NOMO-1 treated with dmso at 0.1 percent for 144 hours (cell line): Measurements from ENCODE around the gene DPYSL3.

ENCODE experiments used
- DNase-seq: peaks from one replicate; lab custom pipeline; 2025; ENCODE audit not compliant: unreplicated experiment; lab: John Stamatoyannopoulos, UW

Gene DPYSL3

DNA sequence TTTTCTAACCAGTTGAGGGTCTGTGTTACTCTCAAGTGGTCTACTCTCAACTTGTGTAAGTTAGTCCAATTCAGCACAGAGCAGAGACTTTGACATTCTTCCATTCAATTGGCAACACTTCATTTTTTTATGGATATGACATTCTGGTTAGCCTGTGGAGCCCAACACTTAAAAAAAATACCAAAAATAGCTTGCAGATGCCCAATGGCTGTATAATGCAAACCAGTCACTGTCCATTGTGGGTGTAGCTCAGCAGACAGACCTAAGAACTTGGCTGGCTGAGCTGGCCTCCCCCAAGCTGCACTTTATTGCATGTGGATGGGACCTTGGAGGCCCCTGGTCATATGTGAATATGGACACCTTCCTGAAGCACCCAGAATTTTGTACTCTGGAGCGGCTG is 103.2 kb downstream of the DPYSL3 start:
- DNase-seq, result no peak

DNA sequence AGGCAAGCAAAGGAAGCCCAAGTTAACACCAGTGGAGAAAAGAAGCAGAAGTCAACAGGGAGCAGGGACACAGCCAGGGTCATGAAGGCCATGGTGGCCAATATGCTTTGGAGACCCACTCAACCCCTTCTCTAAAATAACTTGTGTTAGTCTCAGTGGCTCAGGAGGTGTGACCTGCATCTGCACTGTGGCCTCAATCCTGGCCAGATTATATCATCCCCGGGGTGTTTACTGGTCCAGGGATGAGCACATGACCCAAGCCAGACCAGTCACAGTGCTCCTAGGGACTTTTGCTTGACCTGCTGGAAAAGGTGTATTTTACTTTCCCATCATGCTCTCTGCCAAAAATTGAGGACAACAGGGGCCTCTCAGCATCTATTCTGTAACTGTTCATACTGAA is 105.2 kb downstream of the DPYSL3 start:
- DNase-seq, result no peak

DNA sequence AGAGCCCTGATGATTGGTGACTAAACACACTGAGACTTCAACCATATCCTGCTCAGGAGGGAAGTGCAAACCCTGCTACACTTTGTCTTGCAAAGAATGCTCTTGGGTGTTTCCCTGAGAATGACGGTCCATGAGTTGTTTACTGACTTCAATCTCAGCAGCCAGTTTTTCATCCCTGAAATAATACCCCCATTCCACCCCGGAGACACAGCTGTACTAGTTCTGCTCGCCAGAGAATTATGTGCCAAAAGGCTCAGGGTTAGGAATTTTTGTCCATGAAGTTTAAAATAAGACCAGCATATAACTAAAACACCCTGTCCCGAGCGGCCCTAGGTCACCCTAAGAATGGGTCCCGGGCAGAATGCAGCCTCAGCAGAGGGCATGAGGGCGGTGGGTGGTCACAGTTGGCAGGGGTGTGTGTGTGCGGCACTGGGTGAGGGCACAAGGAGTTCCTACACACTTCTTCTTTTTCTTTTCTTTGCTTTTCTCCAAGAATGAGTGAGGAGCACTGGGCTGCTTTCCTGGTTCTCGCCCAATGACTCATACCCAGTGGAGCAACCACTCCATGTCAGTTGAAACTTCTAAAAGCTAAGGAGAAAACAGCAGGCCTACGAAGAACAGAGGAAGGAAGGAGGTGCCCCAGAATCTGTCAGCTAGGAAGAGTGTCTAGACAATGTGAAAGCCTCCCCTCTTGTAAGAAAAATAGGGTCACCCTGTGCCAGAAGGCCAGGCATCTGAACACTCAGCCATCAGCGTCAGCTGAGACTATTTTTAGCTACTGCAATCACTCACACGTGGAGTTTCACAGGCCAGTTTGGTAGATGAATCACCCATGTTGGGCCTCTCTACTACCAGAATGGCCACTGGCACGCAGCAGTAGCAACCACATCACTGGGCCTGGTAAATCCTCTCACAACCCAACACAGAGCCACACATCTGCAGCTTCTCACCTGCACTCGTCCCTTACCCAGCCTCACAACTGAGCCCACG is 105.9 kb downstream of the DPYSL3 start:
- peak; percentile 68 for DNase-seq

DNA sequence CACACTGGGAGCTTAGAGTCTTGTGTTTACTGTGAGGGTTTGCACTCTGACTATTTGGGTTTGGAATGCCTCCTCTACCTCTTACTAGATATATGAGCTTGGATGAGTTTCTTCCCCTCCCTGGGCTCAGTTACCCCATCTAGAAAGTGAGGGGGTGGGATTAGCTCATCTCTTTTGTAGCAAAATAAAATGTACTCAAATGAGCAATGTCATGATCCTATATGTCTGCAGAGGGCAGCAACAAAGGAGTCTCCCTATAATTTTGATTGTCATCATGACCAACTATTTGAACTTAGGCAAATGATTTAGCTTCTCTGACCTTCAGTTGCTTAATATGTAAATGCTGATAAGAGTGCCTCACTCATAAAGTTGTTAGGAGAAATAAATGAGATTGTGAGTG is 109.0 kb downstream of the DPYSL3 start:
- no peak for DNase-seq

DNA sequence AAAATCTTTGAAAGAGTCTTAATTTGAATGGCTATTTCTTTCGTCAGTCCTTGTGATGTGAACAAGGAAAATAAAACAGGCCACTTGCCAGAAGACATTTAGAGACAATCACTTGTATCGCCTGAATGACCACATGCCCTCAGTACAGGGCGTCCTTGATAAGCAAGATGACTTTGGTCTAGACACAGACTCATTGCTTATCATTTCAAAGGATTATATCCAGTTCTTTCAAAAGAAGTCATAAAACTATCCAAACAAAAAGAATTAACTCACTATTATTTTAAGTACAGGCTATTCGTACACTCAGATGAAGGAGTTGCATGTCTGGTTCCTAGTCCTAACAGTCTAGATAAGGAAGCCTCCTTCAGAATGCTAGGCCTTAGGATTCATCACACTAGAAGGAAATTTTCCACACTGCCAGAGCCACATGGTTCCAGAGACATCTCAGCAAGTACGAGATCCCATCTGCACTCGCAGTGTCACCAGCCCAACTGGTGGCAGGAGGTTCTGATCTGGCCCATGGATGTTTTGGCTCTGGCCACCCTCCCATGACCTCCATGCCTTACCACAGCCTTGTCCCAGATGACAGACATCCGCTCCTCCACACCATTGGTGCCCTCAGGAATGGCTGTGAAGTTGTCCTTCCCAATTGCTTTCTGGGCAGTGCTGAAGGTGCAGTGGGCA is 109.6 kb downstream of the DPYSL3 start:
- DNase-seq, result no peak

DNA sequence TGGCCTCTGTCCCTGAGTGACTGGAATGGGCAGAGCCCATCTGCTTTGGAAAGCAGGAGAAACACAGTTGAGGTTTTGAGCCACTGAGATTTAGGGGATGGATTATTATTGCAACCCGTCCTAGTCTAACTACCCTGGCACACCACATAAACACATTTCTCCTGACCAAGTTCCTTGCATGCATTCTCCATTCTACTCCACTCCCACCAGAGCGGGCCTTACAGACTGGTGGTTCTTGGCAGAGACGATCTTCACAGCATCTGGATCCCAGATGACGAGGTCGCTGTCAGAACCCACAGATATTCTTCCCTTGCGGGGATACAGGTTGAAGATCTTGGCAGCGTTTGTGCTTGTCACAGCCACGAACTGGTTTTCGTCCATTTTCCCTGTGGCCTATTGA is 111.0 kb downstream of the DPYSL3 start:
- DNase-seq, result no peak

DNA sequence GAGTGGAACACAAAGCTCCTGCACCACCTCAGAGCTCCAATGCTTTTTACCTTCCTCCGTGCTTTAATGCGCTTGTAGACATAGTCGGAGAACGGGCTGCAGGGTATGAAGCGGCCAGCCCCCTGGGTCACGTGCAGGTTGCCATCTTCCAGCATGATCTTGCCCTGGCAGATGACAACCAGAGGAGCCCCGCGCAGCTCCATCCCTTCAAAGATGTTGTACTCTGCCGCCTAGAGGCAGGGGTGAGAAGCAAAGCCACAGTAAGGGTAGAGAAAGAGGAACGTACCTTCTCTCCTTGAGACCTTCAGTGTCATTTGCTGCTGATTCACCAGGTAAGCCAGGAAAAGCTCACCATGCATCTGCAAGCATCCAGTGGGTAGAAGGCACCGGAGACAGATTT is 112.3 kb downstream of the DPYSL3 start:
- no peak for DNase-seq

DNA sequence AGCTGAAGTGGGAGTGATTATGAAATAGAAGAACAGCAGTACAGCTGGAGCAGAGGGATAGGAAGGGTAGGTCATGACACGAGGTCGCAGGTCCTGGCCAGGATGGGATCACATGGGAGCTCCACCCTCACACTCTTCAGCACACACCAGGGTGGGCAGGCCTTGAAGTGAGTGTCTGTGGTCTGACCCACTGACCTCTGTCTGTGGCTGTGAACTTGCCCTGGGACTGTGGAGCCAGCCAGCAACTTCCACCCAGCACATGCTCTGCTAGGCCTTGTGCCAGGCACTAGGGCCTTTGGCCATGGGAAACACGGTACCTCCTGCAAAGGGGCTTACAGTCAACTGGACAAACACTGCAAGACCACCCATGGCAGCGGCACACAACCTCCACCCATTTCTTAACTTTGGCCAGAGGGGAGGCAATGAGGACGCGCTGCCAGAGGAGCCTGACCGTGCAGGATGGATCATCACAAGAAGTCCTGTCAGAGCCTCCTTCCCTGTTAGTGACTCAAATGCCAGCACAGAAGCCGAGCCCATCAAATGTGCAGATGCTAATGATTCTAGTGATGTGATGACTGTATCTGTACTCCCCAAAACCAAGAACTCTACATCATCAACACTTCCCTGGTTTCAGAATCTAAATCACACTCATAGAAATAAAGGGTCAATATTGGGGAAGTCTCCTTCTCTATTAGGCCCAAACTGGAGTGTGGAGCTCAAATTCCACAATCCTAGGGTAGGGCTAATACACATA is 113.6 kb downstream of the DPYSL3 start:
- DNase-seq, result no peak

DNA sequence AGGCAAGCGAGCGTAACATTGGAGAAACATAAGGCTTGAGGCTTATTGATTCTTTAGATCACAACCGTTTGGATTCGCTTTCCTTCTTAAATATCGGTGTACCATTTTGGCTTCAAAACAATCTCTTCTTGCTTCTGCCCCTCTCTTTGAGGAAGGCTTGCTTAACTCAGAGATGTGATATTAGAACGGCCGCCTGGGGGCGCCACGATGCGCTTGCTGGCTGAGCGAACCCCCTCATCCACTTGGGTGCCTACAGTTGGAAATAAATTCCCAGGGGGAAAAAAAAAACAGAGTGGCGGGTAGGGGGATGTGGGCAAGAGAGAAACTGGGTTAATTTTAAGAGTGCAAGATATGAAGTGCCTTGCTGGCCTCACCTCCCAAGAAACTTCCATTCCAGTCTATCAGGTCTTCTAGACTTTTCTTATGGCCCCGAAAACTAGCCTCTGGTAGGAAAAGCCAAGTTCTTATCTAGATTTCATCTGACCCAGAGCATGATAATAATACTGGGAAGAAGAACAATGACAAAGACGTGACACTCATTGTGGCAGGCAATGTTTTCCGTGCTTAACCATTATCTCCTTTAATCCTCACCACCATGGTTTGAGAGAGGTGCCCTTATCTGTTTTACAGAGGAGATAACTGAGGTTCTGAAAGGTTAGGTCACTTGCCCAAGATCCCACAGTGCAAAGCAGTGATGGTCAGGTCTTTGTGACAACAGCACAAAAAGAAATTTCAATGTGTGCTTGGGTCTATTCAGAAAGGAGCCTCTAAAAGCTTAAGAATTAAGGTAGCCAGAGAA is 115.8 kb downstream of the DPYSL3 start:
- DNase-seq, result no peak

DNA sequence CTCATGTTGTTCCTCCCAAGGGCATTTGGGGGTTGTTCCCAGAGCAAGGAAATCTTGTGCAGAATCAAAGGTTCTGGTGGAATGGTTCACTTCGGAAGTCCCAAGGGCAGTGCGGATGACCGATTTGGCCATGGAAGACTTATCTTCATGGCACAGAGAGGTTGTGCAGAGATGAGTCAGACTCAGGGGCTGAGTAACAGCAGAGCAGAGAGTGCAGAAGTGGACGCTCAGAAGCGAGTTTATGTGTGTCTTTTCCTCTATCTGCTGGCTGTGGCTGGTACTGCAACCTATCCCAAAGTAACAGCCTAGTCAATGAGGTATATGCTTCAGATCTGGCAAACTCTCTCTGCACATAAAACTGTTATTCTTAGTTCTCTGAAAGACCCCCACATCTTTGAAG is 118.1 kb downstream of the DPYSL3 start:
- DNase-seq, result peak; percentile 28

DNA sequence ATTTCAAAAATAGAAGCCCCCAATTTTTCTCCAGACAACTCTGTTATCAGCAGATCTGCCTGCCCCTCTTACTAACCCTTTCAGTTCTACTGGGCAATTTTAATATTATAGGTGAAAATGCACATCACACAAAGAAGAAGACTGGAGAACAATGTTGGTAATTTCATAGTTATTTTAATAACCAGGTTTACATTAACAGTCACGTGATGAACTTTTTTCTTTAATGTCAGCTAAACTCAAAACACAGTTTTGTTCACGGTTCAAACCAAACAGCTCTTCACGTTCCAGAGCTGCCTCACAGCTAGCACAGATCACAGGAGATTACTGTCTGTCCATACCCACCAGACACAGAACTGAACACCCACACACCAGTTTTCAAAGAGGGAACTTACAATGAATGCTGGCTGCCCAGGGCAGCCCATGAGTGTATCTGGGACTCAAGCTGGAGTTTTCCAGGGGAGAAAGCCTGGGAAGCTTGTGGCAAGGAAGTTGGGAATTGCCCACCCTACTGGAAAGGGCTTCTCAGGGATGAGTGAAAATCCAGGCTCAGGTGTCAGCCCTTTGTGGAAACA is 119.1 kb downstream of the DPYSL3 start:
- DNase-seq, result no peak

DNA sequence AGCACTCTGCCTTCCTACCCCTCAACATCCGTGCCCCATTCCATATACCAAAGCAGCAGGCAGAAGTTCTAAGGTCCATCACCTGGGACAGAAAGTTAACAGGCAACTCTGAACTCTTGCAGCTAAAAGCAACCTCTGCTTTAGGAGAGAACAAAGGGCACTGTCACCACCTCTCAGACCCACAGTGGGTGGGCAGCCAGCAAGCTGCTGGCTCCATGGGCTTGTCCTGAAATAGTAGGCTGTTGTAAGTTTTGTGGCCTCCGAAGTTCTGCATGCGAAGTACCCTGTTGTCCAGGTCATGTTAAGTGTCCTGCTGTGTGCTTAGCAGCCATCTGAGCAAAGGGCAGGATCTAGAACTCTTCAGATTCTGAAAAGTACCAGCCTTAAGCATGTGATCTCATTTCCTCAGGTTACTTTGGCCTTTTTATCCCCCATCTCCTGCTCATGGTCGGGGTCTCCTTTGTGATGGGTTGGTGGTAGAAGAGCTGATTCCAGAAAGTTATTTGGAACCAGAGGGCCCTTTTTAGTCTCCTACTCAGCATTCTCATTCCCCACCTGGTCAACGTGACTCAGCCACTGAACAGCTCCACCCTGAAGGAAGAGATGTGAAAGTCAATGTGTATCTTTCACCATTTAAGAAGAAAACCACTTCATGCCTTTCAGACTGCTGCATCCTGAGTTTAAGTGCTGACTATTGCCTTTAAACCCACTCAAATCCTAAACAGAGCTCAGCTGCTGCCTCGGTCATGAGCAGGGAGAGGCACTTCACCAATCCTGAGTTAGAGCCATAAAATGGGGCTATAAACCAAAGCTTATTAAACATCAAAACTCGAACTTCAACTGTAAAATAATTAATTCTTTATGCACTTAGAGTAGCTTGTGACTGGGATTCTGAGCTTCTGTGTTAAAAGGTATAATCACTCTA is 121.4 kb downstream of the DPYSL3 start:
- no peak for DNase-seq

DNA sequence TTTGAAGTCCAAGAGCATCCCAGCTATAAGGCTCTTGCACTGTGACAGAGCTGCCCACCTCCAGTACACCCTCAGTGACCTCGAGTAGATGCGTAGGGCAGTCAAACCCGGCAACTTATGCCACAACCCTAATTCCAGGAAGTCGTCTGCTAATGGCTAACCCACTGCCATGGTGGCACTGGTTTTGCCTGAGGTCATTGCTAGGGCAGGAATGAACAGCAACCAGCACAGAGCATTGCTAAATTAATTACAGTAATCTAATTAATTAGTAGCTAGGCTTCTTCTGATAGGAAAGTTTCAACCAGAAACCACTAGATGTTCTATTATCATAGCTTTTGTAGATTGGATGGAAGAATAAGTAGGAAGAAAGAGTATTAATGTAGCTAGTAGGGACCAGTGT is 122.8 kb downstream of the DPYSL3 start:
- no peak for DNase-seq

DNA sequence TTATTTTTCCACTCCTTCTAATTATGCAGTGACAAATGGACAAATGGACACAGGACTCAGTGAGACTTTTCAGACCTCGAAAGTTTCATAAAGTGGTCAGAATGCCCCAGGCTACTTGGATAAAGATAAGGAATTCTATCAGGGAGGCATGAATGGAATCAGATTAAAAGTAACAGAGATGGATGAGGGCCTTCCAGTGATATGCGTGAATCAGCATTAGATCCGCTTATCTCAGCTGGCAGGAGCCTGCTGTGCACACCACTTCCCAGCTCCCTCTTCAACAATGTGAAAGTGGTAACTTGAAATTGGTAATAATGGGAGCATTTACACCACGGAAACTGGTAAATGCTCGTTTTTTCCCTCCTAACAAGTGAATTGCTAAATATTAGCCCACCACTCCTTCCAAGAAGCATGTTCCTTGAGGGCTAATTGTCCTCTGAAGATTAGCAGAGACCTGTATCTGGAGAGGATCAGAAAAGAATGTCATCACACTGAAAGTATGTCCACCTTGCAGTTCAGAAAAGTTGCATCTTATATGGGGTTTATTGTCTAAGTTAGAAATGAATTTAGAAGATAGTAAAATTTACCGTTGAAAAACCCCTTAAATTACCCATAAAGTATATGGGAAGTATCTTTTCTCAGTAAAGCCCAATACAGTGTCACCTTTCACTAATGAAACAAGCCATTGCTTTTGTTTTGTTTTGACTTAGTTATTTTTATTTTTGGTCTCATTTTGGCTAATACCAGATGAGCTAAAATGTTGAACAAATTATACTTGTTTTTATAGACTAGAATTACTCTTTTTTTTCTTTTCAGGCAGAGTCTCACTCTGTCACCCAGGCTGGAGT is 125.3 kb downstream of the DPYSL3 start:
- no peak for DNase-seq

DNA sequence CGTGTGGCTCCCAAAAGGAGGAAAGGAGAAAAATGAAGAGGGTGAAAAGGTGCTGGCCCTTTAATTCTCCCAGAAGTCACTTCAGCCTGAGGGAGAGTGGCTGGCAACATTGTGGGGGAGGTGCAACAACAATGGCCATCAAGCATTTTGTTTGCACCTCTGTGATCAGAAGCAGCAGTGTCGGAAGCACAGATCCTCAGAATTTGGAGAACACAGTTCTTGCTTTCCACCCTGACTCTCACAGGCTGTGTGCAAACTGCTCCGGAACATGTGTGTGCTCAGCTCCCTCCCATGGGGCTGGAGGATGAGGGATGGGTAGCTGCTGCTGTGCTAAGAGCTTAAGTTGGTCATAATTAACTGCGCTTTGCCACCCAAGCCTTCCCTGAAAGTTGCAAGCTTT is 127.1 kb downstream of the DPYSL3 start:
- DNase-seq, result no peak

DNA sequence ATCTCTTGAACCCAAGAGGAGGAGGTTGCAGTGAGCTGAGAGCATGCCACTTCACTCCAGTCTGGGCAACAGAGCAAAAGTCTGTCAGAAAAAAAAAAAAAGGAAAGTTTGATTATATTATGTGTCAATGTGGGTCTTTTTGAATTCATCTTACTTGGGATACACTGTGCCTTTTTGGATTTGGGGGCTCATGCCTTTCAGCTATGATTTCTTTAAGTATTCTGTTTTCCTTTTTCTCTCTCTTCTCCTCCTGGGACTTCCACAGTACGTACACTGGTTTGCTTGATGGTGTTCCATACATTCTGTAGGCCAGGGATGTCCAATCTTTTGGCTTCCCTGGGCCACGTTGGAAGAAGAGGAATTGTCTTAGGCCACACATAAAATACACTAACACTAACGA is 128.3 kb downstream of the DPYSL3 start:
- no peak for DNase-seq

DNA sequence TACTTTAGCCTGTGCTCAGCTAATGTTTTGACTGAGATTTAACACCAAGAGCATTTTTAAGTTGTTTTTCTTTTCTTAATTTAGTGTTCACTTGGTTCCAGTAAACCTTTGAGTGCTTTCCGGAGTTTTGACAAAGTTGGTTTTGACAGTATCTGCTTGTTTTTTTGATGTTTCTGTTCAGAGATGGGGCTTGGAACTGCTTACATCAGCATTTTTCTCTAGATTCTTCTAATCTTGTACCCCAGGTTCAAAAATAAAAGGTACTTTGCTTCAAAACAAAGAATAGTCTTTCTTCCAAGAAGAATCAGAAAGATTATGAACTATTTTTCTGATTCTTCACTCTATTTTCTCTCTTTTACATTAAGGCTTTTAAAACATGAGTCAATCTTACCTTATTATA is 132.2 kb downstream of the DPYSL3 start:
- DNase-seq, result no peak

DNA sequence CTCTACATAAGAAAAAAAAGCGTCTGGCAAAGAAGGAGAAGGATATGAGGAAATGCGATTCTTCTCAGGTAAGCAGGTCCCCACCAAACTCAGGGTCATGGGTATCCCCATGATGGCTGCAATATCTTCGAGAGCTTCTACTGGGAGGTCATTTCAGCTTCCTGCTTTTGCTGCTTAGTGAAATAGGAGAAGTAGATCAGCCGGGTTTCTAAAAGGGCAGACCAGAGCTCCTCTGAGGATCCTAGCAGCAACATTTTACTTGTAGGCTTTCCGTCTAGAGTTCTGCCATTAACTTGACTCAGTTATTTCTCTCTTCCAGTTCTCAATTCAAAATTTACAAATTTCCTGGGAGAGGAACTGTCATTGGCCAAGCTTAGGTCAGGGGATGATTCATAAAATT is 134.7 kb downstream of the DPYSL3 start:
- DNase-seq, result peak; percentile 38

DNA sequence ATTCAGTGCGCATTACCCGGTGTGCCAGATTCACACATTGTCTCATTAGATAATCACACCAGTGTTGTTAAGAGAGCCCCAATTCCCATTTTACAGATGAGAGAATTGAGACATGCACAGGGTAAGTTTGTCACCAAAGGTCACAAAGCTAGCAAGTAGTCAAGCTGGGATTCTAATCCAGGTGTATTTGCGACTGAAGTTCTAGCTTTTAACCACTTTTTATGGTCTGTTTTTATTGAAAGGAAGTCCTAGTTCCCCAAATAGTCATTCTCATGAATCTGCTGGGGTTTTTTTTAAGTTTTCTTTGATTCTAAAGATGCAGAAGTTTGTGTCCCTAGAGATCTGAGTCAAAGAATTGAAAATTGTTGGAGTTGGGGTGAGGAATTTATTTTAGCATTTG is 136.5 kb downstream of the DPYSL3 start:
- DNase-seq, result no peak
